ENCODE results near the gene KRT4. TPM values are rescaled to one million over a fixed set of nuclear protein-coding genes. Genes with fewer than 3 reads are reported as not detected.

The KRT4 gene
- polyA plus RNA-seq, 2 of the 4 experiments (the other 2 are of a cell fraction), result 2.1 to 12.8 TPM

GRCh38 chr12:52759695-52760094 is 54.2 kb downstream of the KRT4 start:
- Histone ChIP-seq H3K4me2 (no peak overlapping the region), H3K27ac (no peak overlapping the region), H3K9me3 (no peaks in the 10 kb centered on the region), H3K4me3 (no peak overlapping the region), H3K4me1 (no peaks in the 10 kb centered on the region)
- ChIA-PET CTCF (interaction anchor here (1.0 to 1.2 kb wide), 2 partner anchors 14 to 86 kb away, joined by 3 to 6 read pairs; no protein-coding TSS in a partner anchor), POLR2A (no interaction called here)
- TF ChIP-seq BCL3 (IDR thresholded peaks at IDR 0.05), result no peak
- TF ChIP-seq RAD21 (conservative IDR thresholded peaks at IDR 0.05 in 1 of 2, IDR thresholded peaks at IDR 0.05 in 1 of 2), result 0 out of 5 replicates have a peak, but pooled peaks of 1 of the 2 experiments have one; percentile 25
- DNase-seq (ENCODE audit: low read depth in 1 of 2, low spot score in 1 of 2), result peak in 1 of 2 experiments; percentile 16
- WGBS (ENCODE audit: missing lambda C conversion rate), result 17% methylated on average over 2 of the region's 2 CpGs
- no peak for FAIRE-seq
- no peak; a peak in 1 of 6 replicates for ATAC-seq

GRCh38 chr12:52759218-52759617 is 54.7 kb downstream of the KRT4 start:
- WGBS (ENCODE audit: missing lambda C conversion rate), result 2% methylated on average over 2 of the region's 2 CpGs
- no peak for FAIRE-seq
- Histone ChIP-seq H3K9me3 (no peaks in the 10 kb centered on the region), H3K4me1 (no peaks in the 10 kb centered on the region), H3K4me2 (no peak overlapping the region), H3K27ac (no peak overlapping the region), H3K4me3 (no peak overlapping the region)
- ChIA-PET POLR2A (no interaction called here), CTCF (interaction anchor here (0.7 to 1.3 kb wide), 6 partner anchors 9 to 368 kb away, joined by 3 to 6 read pairs (median 3); no protein-coding TSS in a partner anchor)
- no peak for DNase-seq (ENCODE audit: low read depth in 1 of 2, low spot score in 1 of 2)
- ATAC-seq, result no peak
- TF ChIP-seq MAZ (IDR thresholded peaks at IDR 0.05; ENCODE audit: borderline replicate concordance, low read depth, low read length) (no peak), KDM5A (IDR thresholded peaks at IDR 0.05) (no peak), SREBF2 (IDR thresholded peaks at IDR 0.05) (no peak), ZC3H11A (IDR thresholded peaks at IDR 0.05) (no peak), TFCP2L1 (CRISPR knock-in tag; IDR thresholded peaks at IDR 0.05) (no peak), ZFP36 (IDR thresholded peaks at IDR 0.05; ENCODE audit: borderline replicate concordance, partially characterized antibody) (no peak), MAFK (IDR thresholded peaks at IDR 0.05; ENCODE audit: partially characterized antibody) (no peak), PHF8 (IDR thresholded peaks at IDR 0.05; ENCODE audit: borderline replicate concordance, low read depth) (no peak), POLR2A (IDR thresholded peaks at IDR 0.05; ENCODE audit: low read length) (no peak), CHD2 (IDR thresholded peaks at IDR 0.05; ENCODE audit: low read length, partially characterized antibody) (no peak), RAD21 (conservative IDR thresholded peaks at IDR 0.05 in 1 of 2, IDR thresholded peaks at IDR 0.05 in 1 of 2) (no peak)

GRCh38 chr12:52757449-52758176 is 56.3 kb downstream of the KRT4 start:
- ChIA-PET CTCF (interaction anchor here (1.0 to 1.3 kb wide), 3 partner anchors 11 to 366 kb away, joined by 3 to 4 read pairs (median 3); no protein-coding TSS in a partner anchor), POLR2A (no interaction called here)
- DNase-seq (ENCODE audit: low read depth in 1 of 2, low spot score in 1 of 2) (no peak), FAIRE-seq (no peak), ATAC-seq (no peak)
- TF ChIP-seq RFX5 (IDR thresholded peaks at IDR 0.05), result no peak
- no peak for TF ChIP-seq RCOR1 (IDR thresholded peaks at IDR 0.05; ENCODE audit: low read depth, low read length)
- TF ChIP-seq ATOH8 (CRISPR knock-in tag; IDR thresholded peaks at IDR 0.05; ENCODE audit: low read depth), result no peak
- TF ChIP-seq MYC (IDR thresholded peaks at IDR 0.05; ENCODE audit: borderline replicate concordance, low read length), result no peak
- TF ChIP-seq POLR2AphosphoS2 (conservative IDR thresholded peaks at IDR 0.05; ENCODE audit: low read length), result no peak
- no peak for TF ChIP-seq JUNB (IDR thresholded peaks at IDR 0.05)
- no peak for TF ChIP-seq NPAS2 (CRISPR knock-in tag; IDR thresholded peaks at IDR 0.05; ENCODE audit: borderline replicate concordance)
- no peak for TF ChIP-seq ESRRA (IDR thresholded peaks at IDR 0.05; ENCODE audit: borderline replicate concordance, low read length)
- no peak for TF ChIP-seq HEYL (CRISPR knock-in tag; IDR thresholded peaks at IDR 0.05)
- H3K4me3 ChIP-seq, result no peak overlapping the region
- no peak overlapping the region for H3K4me2 ChIP-seq
- no peaks in the 10 kb centered on the region for H3K4me1 ChIP-seq
- no peaks in the 10 kb centered on the region for H3K9me3 ChIP-seq
- H3K27ac ChIP-seq, result no peak overlapping the region
- 0% methylated on average over 1 of the region's 1 CpG for WGBS (ENCODE audit: missing lambda C conversion rate)

Small RNAs within 50 kb of the gene (small RNA-seq; reads per million reads assigned to genes)
- gene AC107016.2, result 0 reads per million in 6 experiments

Other genes with a start within 250 kb of the KRT4 start
- gene KRT74, start 240.3 kb downstream of the KRT4 start, polyA plus RNA-seq (2011; rRNA removed), result not detected in 2 replicates
- gene KRT74, start 240.3 kb downstream of the KRT4 start, polyA plus RNA-seq (2017; fragmentation: RNase III; extraction: RNeasy Plus Mini Kit Qiagen cat#74134 plus additional on column Dnase treatment), result not detected in 3 replicates
- not detected in 2 replicates for gene KRT72, start 212.7 kb downstream of the KRT4 start, polyA plus RNA-seq (2011; rRNA removed)
- not detected in 3 replicates for gene KRT72, start 212.7 kb downstream of the KRT4 start, polyA plus RNA-seq (2017; fragmentation: RNase III; extraction: RNeasy Plus Mini Kit Qiagen cat#74134 plus additional on column Dnase treatment)
- gene KRT73, start 195.6 kb downstream of the KRT4 start, polyA plus RNA-seq (2011; rRNA removed), result not detected in 2 replicates
- not detected in 3 replicates for gene KRT73, start 195.6 kb downstream of the KRT4 start, polyA plus RNA-seq (2017; fragmentation: RNase III; extraction: RNeasy Plus Mini Kit Qiagen cat#74134 plus additional on column Dnase treatment)
- gene KRT2, start 161.9 kb downstream of the KRT4 start, polyA plus RNA-seq (2011; rRNA removed), result 0.09 TPM in 1 of 2 replicates, not detected in the other
- gene KRT2, start 161.9 kb downstream of the KRT4 start, polyA plus RNA-seq (2017; fragmentation: RNase III; extraction: RNeasy Plus Mini Kit Qiagen cat#74134 plus additional on column Dnase treatment), result 0.08 TPM in 1 of 3 replicates, not detected in the others
- not detected in 2 replicates for gene KRT1, start 133.7 kb downstream of the KRT4 start, polyA plus RNA-seq (2011; rRNA removed)
- gene KRT1, start 133.7 kb downstream of the KRT4 start, polyA plus RNA-seq (2017; fragmentation: RNase III; extraction: RNeasy Plus Mini Kit Qiagen cat#74134 plus additional on column Dnase treatment), result not detected in 3 replicates
- 0.03 TPM in 2 replicates for gene KRT77, start 110.6 kb downstream of the KRT4 start, polyA plus RNA-seq (2011; rRNA removed)
- gene KRT77, start 110.6 kb downstream of the KRT4 start, polyA plus RNA-seq (2017; fragmentation: RNase III; extraction: RNeasy Plus Mini Kit Qiagen cat#74134 plus additional on column Dnase treatment), result not detected in 3 replicates
- not detected in 2 replicates for gene KRT76, start 36.8 kb downstream of the KRT4 start, polyA plus RNA-seq (2011; rRNA removed)
- gene KRT76, start 36.8 kb downstream of the KRT4 start, polyA plus RNA-seq (2017; fragmentation: RNase III; extraction: RNeasy Plus Mini Kit Qiagen cat#74134 plus additional on column Dnase treatment), result not detected in 3 replicates
- 0.04 and 0.07 TPM in 2 replicates for gene KRT3, start 18.0 kb downstream of the KRT4 start, polyA plus RNA-seq (2011; rRNA removed)
- gene KRT3, start 18.0 kb downstream of the KRT4 start, polyA plus RNA-seq (2017; fragmentation: RNase III; extraction: RNeasy Plus Mini Kit Qiagen cat#74134 plus additional on column Dnase treatment), result 0.06 to 0.07 TPM in 2 of 3 replicates, not detected in the other
- gene KRT79, start 20.2 kb upstream of the KRT4 start, polyA plus RNA-seq (2011; rRNA removed), result 0.05 and 0.07 TPM in 2 replicates
- gene KRT79, start 20.2 kb upstream of the KRT4 start, polyA plus RNA-seq (2017; fragmentation: RNase III; extraction: RNeasy Plus Mini Kit Qiagen cat#74134 plus additional on column Dnase treatment), result 0.08 TPM in 1 of 3 replicates, not detected in the others
- 0.09 TPM in 1 of 2 replicates, not detected in the other for gene KRT78, start 34.9 kb upstream of the KRT4 start, polyA plus RNA-seq (2011; rRNA removed)
- 0.12 TPM in 2 of 3 replicates, not detected in the other for gene KRT78, start 34.9 kb upstream of the KRT4 start, polyA plus RNA-seq (2017; fragmentation: RNase III; extraction: RNeasy Plus Mini Kit Qiagen cat#74134 plus additional on column Dnase treatment)
- 1,385 and 2,250 TPM in 2 replicates for gene KRT8, start 91.0 kb upstream of the KRT4 start, polyA plus RNA-seq (2011; rRNA removed)
- 3,173 to 3,781 TPM (median 3,633 TPM) in 3 replicates for gene KRT8, start 91.0 kb upstream of the KRT4 start, polyA plus RNA-seq (2017; fragmentation: RNase III; extraction: RNeasy Plus Mini Kit Qiagen cat#74134 plus additional on column Dnase treatment)
- 2,476 and 2,635 TPM in 2 replicates for gene KRT18, start 135.0 kb upstream of the KRT4 start, polyA plus RNA-seq (2011; rRNA removed)
- 2,534 to 2,941 TPM (median 2,752 TPM) in 3 replicates for gene KRT18, start 135.0 kb upstream of the KRT4 start, polyA plus RNA-seq (2017; fragmentation: RNase III; extraction: RNeasy Plus Mini Kit Qiagen cat#74134 plus additional on column Dnase treatment)
- gene EIF4B, start 192.3 kb upstream of the KRT4 start, polyA plus RNA-seq (2011; rRNA removed), result 577 and 650 TPM in 2 replicates
- gene EIF4B, start 192.3 kb upstream of the KRT4 start, polyA plus RNA-seq (2017; fragmentation: RNase III; extraction: RNeasy Plus Mini Kit Qiagen cat#74134 plus additional on column Dnase treatment), result 363 to 377 TPM (median 375 TPM) in 3 replicates
- 11.5 and 12.4 TPM in 2 replicates for gene TNS2, start 235.9 kb upstream of the KRT4 start, polyA plus RNA-seq (2011; rRNA removed)
- 13.5 to 15.8 TPM (median 15.3 TPM) in 3 replicates for gene TNS2, start 235.9 kb upstream of the KRT4 start, polyA plus RNA-seq (2017; fragmentation: RNase III; extraction: RNeasy Plus Mini Kit Qiagen cat#74134 plus additional on column Dnase treatment)

Measured in A549 (cell line).